Stomach (tissue), 9 donors: ENCODE results near the gene SHISAL1. TPM values are rescaled to one million over a fixed set of nuclear protein-coding genes. Genes with fewer than 3 reads are reported as not detected.

Source experiments
- DNase-seq, 2 donors: peaks; one replicate each; pipeline versions ENCODE4 v3.0.0 to v3.0.0-alpha.2; 2013 to 2019
- H3K27ac ChIP-seq, 5 donors: fragments of 200-600 bp in 4 of 5; sonication (generic) in 4 of 5; one replicate each; pipeline ENCODE4 v1.5.1; 2013 to 2019; ENCODE audit warnings: mild to moderate bottlenecking in 1 of 5, moderate library complexity in 1 of 5
- H3K27me3 ChIP-seq, 3 donors: fragments of 200-600 bp; sonication (generic); one replicate each; pipeline ENCODE4 v1.5.1; 2017 to 2019; ENCODE audit warnings: mixed run types in 1 of 3
- H3K36me3 ChIP-seq, 4 donors: fragments of 200-600 bp; sonication (generic); 1 replicate in 3 of 4; 2 replicates in 1 of 4; pipeline ENCODE4 v1.5.1; 2016 to 2019
- H3K4me1 ChIP-seq, 4 donors: fragments of 200-600 bp; sonication (generic); one replicate each; pipeline ENCODE4 v1.5.1; 2016 to 2019
- H3K4me3 ChIP-seq, 4 donors: fragments of 200-600 bp; sonication (generic) in 3 of 4; one replicate each; pipeline ENCODE4 v1.5.1; 2016 to 2019; ENCODE audit warnings: mild to moderate bottlenecking in 1 of 4
- H3K9me3 ChIP-seq, 4 donors: fragments of 200-600 bp; sonication (generic); one replicate each; pipeline ENCODE4 v1.5.1; 2016 to 2019
- EP300 ChIP-seq: sonication (generic); formaldehyde crosslinking; IDR thresholded peaks from one replicate; pipeline ENCODE4 v1.6.1; 2017; ENCODE audit warnings: antibody characterized with exemption
- POLR2A ChIP-seq, 4 donors: fragments of 450-650 bp; IDR thresholded peaks; one replicate each; pipeline ENCODE4 v1.6.1; 2016; ENCODE audit warnings: antibody characterized with exemption in 4 of 4, control low read depth in 2 of 4, mild to moderate bottlenecking in 1 of 4, moderate library complexity in 1 of 4
- POLR2AphosphoS5 ChIP-seq, 3 donors: sonication (generic); formaldehyde crosslinking; IDR thresholded peaks; one replicate each; pipeline ENCODE4 v1.6.1; 2016; ENCODE audit warnings: antibody characterized with exemption in 3 of 3
- WGBS, 5 donors: extraction: QIAGEN DNeasy Blood & Tissue Kit in 3 of 5; methylation state at CpG; one replicate each; pipeline versions ENCODE4 v1.1.5 to v1.1.7; 2013 to 2018; 5-methylcytosine and 5-hydroxymethylcytosine counted together
- intact Hi-C: fragments of 100-400 bp; cut with DNase I; formaldehyde crosslinking; loops from one replicate; pipeline ENCODE4 v1.15.1; 2023; ENCODE audit warnings: low total_unique reads
- polyA plus RNA-seq, 3 donors: library from polyadenylated mRNA; stranded (reverse); fragments of 200-250 nt; gene quantifications; one replicate each; pipeline ENCODE4 v1.2.3, GENCODE V29; 2013
- total RNA-seq, 5 donors: library from RNA; depleted of rRNA; stranded (reverse); fragments of >200 nt; gene quantifications; one replicate each; pipeline versions ENCODE4 v1.1.0 to v1.2.3, GENCODE V29; 2014 to 2016
- TF ChIP-seq, protein P1 (sequence below), 7 experiments: fragments of 450-650 bp in 4 of 7; fragments of 200-600 bp in 3 of 7; sonication (generic) in 3 of 7; IDR thresholded peaks; one replicate each; pipeline ENCODE4 v1.5.1; 2016 to 2019; ENCODE audit warnings: antibody characterized with exemption in 7 of 7, control low read depth in 2 of 7, mild to moderate bottlenecking in 1 of 7
- donor health status: healthy with polysubstance abuse.
- donor health status: Bipolar disorder and iron deficiency.
- donor health status: healthy.

Gene SHISAL1
- total and polyA plus RNA-seq, 8 donors = 0.43 to 19.3 (median 1.2) TPM

DNA sequence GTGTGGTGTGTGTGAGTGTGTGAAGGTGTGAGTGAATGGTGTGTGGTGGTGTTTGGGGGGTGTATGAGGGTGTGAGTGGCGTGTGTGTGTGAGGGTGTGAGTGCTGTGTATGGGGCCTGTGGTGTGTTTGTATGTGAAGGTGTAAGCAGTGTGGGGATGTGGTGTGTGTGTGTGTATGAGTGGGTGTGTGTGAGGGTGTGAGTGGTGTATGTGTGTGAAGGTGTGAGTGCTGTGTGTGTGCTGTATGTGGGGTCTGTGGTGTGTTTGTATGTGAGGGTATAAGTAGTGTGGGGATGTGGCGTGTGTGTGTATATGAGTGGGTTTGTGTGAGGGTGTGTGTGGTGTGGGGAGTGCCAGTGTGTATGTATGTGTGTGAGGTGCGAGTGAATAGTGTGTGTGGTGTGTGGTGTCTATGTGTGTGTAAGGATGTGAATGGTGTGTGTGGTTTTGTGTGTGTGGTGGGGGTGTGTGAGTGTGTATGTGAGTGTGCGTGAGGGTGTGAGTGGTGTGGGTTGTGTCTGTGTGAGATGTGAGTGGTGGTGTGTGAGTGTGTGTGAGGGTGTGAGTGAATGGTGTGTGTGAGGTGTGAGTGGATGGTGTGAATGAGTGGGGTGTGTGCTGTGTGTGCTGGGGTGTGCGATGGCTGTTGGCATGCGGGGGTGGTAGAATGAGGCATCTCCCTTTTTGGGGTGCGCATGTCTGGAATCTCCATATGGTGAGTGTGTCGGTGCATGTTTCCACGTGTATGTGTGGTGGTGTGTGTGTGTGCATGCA is 22.5 kb upstream of the SHISAL1 start:
- WGBS, 5 donors = 90 to 96% (median 93%) methylated on average over 9 of the region's 9 CpGs

DNA sequence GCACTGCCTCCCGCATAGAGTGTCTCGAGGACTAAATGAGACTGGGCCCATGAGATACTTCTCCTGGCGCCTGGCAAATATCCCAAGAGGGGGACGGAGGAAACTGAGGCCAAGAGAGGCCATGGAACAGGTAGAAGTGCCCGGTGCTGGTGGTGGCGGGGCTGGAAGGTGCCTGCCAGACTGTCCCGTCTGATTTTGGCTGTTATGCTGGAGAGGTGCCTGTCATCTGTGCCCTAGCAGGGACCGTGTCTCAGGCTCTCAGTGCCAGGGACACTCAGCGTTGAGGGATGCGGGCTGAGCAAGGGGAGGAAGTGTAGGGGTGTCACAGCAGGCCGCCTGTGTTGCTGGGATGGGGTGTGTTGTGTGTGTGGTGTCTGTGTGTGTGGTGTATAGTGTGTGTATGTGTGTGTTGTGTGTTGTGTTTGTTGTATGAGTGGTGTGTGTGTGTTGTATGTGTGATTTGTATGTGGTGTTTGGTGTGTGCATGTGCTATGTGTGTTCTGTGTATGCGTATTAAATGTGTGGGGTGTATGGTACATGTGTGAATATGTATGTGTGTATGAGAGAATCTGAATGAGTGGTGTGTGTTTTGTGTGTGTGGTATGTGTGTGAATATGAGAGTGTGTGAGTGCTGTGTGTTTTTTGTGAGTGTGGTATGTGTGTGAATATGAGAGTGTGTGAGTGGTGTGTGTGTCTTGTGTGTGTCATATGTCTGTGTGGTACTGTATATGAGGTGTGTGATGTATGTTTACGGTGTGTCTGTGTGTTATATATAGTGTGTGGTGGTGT is 21.3 kb upstream of the SHISAL1 start:
- Histone ChIP-seq H3K4me3 (no peak overlapping the region), H3K27ac (no peak overlapping the region), H3K4me1 (peaks cover 22 to 42% (median 34%) of the 10 kb centered on the region in 4 donors), H3K9me3 (no peaks in the 10 kb centered on the region), H3K36me3 (no peaks in the 10 kb centered on the region), H3K27me3 (peaks cover 0 to 46% (median 35%) of the 10 kb centered on the region in 3 donors)
- 79 to 92% (median 84%) methylated on average over 13 of the region's 13 CpGs for WGBS, 5 donors
- no peak for DNase-seq
- TF ChIP-seq EP300 (no peak), POLR2A (IDR thresholded peaks at IDR 0.05) (no peak), POLR2AphosphoS5 (IDR thresholded peaks at IDR 0.05) (no peak)
- TF ChIP-seq, protein P1, sequence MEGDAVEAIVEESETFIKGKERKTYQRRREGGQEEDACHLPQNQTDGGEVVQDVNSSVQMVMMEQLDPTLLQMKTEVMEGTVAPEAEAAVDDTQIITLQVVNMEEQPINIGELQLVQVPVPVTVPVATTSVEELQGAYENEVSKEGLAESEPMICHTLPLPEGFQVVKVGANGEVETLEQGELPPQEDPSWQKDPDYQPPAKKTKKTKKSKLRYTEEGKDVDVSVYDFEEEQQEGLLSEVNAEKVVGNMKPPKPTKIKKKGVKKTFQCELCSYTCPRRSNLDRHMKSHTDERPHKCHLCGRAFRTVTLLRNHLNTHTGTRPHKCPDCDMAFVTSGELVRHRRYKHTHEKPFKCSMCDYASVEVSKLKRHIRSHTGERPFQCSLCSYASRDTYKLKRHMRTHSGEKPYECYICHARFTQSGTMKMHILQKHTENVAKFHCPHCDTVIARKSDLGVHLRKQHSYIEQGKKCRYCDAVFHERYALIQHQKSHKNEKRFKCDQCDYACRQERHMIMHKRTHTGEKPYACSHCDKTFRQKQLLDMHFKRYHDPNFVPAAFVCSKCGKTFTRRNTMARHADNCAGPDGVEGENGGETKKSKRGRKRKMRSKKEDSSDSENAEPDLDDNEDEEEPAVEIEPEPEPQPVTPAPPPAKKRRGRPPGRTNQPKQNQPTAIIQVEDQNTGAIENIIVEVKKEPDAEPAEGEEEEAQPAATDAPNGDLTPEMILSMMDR (IDR thresholded peaks at IDR 0.05) = no peak
- intact Hi-C loops = loop anchor here (10.0 kb wide), 1 partner anchor 171 kb away; no protein-coding TSS in a partner anchor

More for the DNA sequence above, 22.5 kb upstream of the SHISAL1 start:
- no peak overlapping the region for H3K27ac ChIP-seq
- DNase-seq = no peak
- H3K27me3 ChIP-seq = peaks cover 0 to 34% (median 24%) of the 10 kb centered on the region in 3 donors
- peaks cover 25 to 45% (median 37%) of the 10 kb centered on the region in 4 donors for H3K4me1 ChIP-seq
- H3K36me3 ChIP-seq = no peaks in the 10 kb centered on the region
- no peak for TF ChIP-seq POLR2A (IDR thresholded peaks at IDR 0.05)
- no peak for TF ChIP-seq POLR2AphosphoS5 (IDR thresholded peaks at IDR 0.05)
- TF ChIP-seq, protein P1 (IDR thresholded peaks at IDR 0.05) = no peak
- no peak for TF ChIP-seq EP300
- intact Hi-C loops = loop anchor here (10.0 kb wide), 1 partner anchor 170 kb away; no protein-coding TSS in a partner anchor
- H3K9me3 ChIP-seq = no peaks in the 10 kb centered on the region
- no peak overlapping the region for H3K4me3 ChIP-seq

DNA sequence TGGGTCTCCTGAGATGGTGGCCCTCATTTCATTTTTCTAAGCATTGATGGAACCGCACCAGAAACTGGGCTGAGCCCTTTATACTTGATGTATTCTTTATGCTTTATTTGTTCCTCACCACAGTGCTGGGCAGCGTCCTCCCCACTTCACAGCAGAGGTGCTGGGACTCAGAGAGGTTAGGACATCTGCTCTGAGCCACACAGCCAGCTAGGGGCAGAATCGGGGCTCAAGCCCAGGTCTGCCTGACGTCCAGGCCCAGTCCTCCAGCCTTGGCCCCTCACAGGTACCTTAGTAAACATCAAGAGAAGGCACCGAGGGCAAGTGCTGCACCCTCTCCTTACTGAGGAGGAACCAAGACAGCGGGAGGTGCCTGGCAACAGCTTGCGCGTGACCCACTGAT is 20.2 kb upstream of the SHISAL1 start:
- H3K36me3 ChIP-seq = no peaks in the 10 kb centered on the region
- peaks cover 0 to 56% (median 41%) of the 10 kb centered on the region in 3 donors for H3K27me3 ChIP-seq
- no peak overlapping the region for H3K4me3 ChIP-seq
- no peak for DNase-seq
- WGBS, 5 donors = 76 to 86% (median 78%) methylated on average over 8 of the region's 8 CpGs
- peaks cover 16 to 33% (median 24%) of the 10 kb centered on the region in 4 donors for H3K4me1 ChIP-seq
- intact Hi-C loops = loop anchor here (10.0 kb wide), 1 partner anchor 172 kb away; no protein-coding TSS in a partner anchor
- TF ChIP-seq, protein P1 (IDR thresholded peaks at IDR 0.05) = no peak
- TF ChIP-seq EP300 = no peak
- no peak for TF ChIP-seq POLR2A (IDR thresholded peaks at IDR 0.05)
- no peak for TF ChIP-seq POLR2AphosphoS5 (IDR thresholded peaks at IDR 0.05)
- H3K27ac ChIP-seq = no peak overlapping the region
- no peaks in the 10 kb centered on the region for H3K9me3 ChIP-seq
